ENCODE results near the gene LDHA. TPM values are rescaled to one million over a fixed set of nuclear protein-coding genes. Genes with fewer than 3 reads are reported as not detected.

The LDHA gene
- total RNA-seq, 6 experiments from 2014 or later, result 227 to 866 (median 656) TPM

DNA sequence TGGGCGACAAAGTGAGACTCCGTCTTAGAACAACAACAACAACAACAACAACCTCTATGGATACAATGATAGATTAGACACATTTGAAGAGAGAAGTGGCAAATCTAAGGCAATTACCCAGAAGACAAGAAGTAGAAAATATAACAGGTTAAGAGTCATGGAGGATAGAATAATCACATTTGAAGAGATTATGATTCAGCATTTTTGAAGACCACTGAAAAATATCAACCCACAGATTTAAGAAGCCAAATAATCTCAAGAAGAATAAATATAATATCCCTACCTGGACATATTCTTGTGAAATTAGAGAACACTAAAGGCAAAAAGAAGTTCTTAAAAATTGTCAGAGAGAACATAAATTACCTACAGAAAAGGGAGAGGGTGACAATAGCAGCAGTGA lies 25.7 kb downstream of the LDHA start:
- Histone ChIP-seq H3K27ac (no peak overlapping the region), H3K27me3 (no peaks in the 10 kb centered on the region), H3K36me3 (no peaks in the 10 kb centered on the region), H3K4me3 (no peak overlapping the region), H3K4me1 (no peaks in the 10 kb centered on the region), H3K9me3 (no peaks in the 10 kb centered on the region)
- no peak for ATAC-seq
- 83% methylated on average over 2 of the region's 2 CpGs for WGBS (ENCODE audit: insufficient coverage, low coverage, low lambda C conversion rate, missing lambda C conversion rate)
- intact Hi-C loops (cut with DNase I), result no loop called here
- TF ChIP-seq POLR2A (IDR thresholded peaks at IDR 0.05), result no peak
- TF ChIP-seq, protein P1, sequence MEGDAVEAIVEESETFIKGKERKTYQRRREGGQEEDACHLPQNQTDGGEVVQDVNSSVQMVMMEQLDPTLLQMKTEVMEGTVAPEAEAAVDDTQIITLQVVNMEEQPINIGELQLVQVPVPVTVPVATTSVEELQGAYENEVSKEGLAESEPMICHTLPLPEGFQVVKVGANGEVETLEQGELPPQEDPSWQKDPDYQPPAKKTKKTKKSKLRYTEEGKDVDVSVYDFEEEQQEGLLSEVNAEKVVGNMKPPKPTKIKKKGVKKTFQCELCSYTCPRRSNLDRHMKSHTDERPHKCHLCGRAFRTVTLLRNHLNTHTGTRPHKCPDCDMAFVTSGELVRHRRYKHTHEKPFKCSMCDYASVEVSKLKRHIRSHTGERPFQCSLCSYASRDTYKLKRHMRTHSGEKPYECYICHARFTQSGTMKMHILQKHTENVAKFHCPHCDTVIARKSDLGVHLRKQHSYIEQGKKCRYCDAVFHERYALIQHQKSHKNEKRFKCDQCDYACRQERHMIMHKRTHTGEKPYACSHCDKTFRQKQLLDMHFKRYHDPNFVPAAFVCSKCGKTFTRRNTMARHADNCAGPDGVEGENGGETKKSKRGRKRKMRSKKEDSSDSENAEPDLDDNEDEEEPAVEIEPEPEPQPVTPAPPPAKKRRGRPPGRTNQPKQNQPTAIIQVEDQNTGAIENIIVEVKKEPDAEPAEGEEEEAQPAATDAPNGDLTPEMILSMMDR (IDR thresholded peaks at IDR 0.05), result no peak
- no peak for DNase-seq

DNA sequence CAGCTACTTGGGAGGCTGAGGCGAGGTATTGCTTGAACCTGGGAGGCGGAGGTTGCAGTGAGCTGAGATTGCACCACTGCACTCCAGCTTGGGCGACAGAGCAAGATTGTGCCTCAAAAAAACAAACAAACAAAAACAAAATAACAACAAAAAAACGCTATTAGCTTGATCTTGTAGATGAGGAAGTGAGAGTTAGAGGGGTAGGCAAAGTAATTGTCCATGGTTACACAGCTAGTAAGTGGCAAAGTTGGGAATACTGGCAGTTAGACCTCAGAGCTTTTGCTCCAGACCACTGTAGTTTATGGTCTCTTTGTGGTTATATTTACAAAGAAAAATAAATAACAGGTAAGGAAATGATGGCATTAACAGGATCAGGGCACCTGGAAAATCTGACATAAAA lies 32.9 kb downstream of the LDHA start:
- no peak for TF ChIP-seq POLR2A (IDR thresholded peaks at IDR 0.05)
- TF ChIP-seq, protein P1 (IDR thresholded peaks at IDR 0.05), result no peak
- Histone ChIP-seq H3K27ac (no peak overlapping the region), H3K27me3 (no peaks in the 10 kb centered on the region), H3K9me3 (no peaks in the 10 kb centered on the region), H3K4me3 (no peak overlapping the region), H3K4me1 (no peaks in the 10 kb centered on the region), H3K36me3 (no peaks in the 10 kb centered on the region)
- WGBS (ENCODE audit: insufficient coverage, low coverage, low lambda C conversion rate, missing lambda C conversion rate), result 64% methylated on average over 4 of the region's 4 CpGs
- ATAC-seq (no peak), DNase-seq (no peak)
- intact Hi-C loops (cut with DNase I), result no loop called here

DNA sequence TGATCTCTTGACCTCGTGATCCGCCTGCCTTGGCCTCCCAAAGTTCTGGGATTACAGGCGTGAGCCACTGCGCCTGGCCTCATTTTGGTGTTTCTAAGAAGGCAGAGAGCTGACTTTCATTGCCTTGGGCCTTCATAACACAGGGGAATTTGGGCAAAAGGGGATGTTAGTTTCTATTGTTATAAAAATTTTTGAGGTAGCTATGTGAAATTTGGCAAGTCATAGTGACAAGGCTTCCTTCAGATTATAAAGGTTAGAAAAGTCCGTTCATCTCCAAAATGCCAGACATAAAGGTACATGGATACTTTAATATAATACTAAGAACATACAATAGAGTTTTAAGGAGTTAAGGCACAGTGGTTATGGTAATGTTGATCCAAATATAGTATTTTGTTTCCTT lies 35.0 kb downstream of the LDHA start:
- TF ChIP-seq POLR2A (IDR thresholded peaks at IDR 0.05), result no peak
- TF ChIP-seq, protein P1 (IDR thresholded peaks at IDR 0.05), result no peak
- no peak overlapping the region for H3K4me3 ChIP-seq
- no peaks in the 10 kb centered on the region for H3K27me3 ChIP-seq
- no peaks in the 10 kb centered on the region for H3K9me3 ChIP-seq
- WGBS (ENCODE audit: insufficient coverage, low coverage, low lambda C conversion rate, missing lambda C conversion rate), result 67% methylated on average over 3 of the region's 5 CpGs
- H3K27ac ChIP-seq, result no peak overlapping the region
- ATAC-seq, result no peak
- no peaks in the 10 kb centered on the region for H3K4me1 ChIP-seq
- intact Hi-C loops (cut with DNase I), result no loop called here
- no peaks in the 10 kb centered on the region for H3K36me3 ChIP-seq
- DNase-seq, result no peak

DNA sequence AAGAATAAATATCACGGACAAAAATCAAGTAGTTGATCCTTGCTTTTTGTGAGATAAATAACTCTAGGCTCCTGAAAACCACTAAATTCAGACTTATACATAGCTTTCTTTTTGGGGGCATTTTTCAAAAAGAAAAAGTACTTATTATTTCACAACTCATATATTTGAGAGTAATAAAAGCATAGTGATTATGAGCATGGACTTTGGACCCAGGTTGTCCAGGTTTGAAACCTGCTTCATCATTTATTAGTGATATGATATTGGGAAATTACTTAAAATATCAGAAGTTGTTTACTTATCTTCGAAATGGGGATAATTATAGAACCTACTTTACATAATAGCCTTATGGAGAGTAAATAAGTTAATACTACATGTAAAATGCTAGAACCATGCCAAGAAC lies 44.3 kb downstream of the LDHA start:
- Histone ChIP-seq H3K4me1 (no peaks in the 10 kb centered on the region), H3K4me3 (no peak overlapping the region), H3K27ac (no peak overlapping the region), H3K9me3 (no peaks in the 10 kb centered on the region), H3K36me3 (no peaks in the 10 kb centered on the region), H3K27me3 (no peaks in the 10 kb centered on the region)
- intact Hi-C loops (cut with DNase I), result no loop called here
- TF ChIP-seq, protein P1 (IDR thresholded peaks at IDR 0.05), result no peak
- TF ChIP-seq POLR2A (IDR thresholded peaks at IDR 0.05), result no peak
- ATAC-seq, result no peak
- DNase-seq, result no peak
- WGBS (ENCODE audit: insufficient coverage, low coverage, low lambda C conversion rate, missing lambda C conversion rate), result 61% methylated on average over 2 of the region's 2 CpGs

- H3K9me3 ChIP-seq, result no peaks in the 10 kb centered on the region
These were observed 54.9 kb downstream of the LDHA start for GRCh38 chr11:18449251-18449650.

More at GRCh38 chr11:18449251-18449650, 54.9 kb downstream of the LDHA start:
- Histone ChIP-seq H3K27me3 (no peaks in the 10 kb centered on the region), H3K4me3 (no peak overlapping the region), H3K4me1 (no peaks in the 10 kb centered on the region), H3K27ac (no peak overlapping the region), H3K36me3 (no peaks in the 10 kb centered on the region)
- ATAC-seq (no peak), DNase-seq (no peak)
- TF ChIP-seq, protein P1 (IDR thresholded peaks at IDR 0.05), result no peak
- no peak for TF ChIP-seq POLR2A (IDR thresholded peaks at IDR 0.05)
- intact Hi-C loops (cut with DNase I), result no loop called here
- 83% methylated on average over 3 of the region's 3 CpGs for WGBS (ENCODE audit: insufficient coverage, low coverage, low lambda C conversion rate, missing lambda C conversion rate)
